GM21529 (cell line): ENCODE measurements around the gene OR6C74.

Experiments used
- ATAC-seq: cut with Tn5 transposase; IDR thresholded peaks from one replicate; pipeline ENCODE4 v1.9.1; 2021; ENCODE audit not compliant: unreplicated experiment

Gene OR6C74

DNA sequence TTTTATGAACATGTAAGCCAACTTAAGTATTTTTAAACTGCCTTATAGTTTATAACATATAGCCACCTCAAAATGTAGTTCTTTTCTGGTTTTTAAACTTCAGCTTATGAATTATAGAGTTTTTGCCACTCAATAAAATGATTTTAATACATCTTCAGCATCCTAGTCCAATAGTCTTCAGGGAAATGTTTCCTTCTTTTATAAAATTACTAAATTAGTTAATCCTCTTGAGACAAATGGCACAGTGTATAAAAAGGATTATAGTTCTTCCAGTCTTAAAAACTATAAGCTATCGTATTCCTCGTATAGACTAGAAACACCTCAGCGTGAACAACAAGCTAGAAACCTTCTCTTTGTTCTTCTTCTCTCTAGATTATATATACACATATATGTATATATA is at the start of gene OR6C74:
Gene OR6C74 (plus strand): TSS at position 301 of the 400 bp plus-strand sequence. CDS start 2,679 bp downstream, outside the sequence.
- ATAC-seq: no peak

DNA sequence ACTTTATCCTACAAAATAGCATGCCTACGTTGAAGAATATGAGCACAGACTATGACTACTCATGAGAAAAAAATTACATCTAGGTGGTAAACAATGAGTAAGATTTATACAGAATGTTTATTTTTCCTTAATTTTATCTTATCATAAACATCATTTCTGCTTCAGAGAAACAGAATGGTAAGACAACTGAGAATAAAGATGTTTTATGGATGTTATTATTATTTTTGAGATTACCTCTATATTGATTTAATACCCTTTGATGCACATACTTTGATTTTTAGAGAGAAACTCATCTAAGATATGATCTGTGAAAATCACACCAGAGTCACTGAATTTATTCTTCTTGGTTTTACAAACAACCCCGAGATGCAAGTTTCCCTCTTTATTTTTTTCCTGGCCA is 23.7 kb upstream of the OR6C74 start, which contains the start of gene OR10A7:
Gene OR10A7 (plus strand): TSS at position 301 of the 400 bp plus-strand sequence. CDS start 0 bp downstream, at position 301.
- no peak for ATAC-seq

DNA sequence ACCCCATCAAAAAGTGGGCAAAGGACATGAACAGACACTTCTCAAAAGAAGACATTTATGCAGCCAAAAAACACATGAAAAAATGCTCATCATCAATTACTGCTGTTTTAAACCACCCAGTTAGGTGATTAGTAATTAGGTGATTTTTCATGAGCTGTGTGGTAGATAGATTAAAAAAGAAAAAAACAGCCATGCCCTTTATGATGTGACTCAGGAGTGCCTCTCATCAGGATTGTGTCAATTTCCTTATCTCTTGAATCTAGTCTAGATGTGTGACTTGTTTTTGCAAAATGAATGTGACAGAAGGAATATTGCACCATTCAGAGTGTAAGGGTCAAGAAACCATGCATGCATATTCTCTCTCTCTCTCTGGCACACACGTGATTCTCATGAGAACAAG is 17.9 kb upstream of the OR6C74 start:
- no peak for ATAC-seq

DNA sequence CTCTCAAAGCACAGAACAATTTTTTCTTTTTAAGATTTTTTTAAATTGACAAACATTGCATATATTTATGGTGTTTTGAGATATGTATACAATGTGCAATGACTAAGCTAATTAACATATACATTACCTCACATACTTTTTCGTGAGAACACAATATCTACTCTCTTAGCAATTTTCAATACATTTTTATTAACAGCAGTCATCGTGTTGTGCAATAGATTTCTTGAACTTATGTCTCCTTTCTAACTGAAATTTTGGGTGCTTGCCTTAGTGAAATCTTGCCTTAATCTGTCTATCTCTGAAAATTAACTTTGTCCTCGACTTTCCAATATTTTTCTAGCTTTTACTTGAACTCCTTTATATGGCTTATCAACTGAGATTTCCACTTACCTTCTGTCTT is 16.8 kb upstream of the OR6C74 start:
- no peak for ATAC-seq

DNA sequence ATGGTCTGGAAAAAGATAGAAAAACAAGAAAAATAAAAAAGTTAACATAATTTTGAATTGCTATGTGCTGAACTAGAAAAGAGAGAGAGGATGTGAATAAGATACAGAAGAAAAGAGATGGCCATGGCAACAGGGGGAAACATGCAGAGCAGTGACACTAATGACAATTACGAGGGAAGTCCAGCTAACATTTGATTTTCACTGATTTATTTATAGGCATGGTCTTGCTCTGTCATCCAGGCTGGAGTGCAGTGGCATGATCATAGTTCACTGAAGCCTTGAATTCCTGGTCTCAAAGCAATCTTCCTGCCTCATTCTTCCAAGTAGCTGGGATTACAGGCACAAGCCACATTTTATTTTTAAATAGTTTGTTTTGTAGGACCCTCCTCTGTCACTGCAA is 1.8 kb downstream of the OR6C74 start:
- ATAC-seq: no peak

DNA sequence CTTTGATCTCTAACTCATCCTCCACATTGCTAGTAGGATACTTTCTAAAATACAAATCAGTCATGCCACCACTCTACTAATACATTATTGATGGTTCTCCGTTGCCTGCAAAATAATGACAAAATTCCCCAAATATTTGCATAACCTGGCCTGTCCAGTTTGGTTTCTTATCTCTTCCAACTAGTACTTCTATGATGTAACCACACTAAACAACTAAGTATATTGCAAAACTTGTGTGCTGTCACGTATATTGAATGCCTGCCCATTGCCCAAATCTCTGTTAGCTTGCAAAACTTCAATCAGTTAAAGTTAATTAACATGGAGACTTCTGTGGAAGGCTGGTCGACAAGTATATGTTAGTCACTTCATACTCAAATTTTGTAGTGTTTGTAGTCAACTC is 6.5 kb downstream of the OR6C74 start:
- ATAC-seq: no peak

DNA sequence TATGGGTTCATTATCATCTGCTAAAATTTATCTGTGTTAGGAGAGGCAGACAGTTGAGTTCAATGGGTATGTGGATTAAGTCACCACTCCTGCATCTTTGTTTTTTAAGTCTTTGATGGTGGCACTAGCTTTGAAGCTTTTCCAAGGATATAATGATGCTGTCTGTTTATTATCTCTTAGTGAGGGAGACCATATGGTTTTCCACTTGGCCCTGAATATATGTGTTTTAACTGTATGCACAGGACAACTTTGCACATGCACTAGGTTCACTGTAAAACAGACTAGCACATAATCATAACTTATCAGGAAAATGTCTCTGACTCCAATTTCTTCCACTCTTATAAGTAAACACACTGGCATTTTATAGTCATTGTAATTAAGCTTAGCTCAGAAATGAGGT is 8.9 kb downstream of the OR6C74 start:
- ATAC-seq: no peak

DNA sequence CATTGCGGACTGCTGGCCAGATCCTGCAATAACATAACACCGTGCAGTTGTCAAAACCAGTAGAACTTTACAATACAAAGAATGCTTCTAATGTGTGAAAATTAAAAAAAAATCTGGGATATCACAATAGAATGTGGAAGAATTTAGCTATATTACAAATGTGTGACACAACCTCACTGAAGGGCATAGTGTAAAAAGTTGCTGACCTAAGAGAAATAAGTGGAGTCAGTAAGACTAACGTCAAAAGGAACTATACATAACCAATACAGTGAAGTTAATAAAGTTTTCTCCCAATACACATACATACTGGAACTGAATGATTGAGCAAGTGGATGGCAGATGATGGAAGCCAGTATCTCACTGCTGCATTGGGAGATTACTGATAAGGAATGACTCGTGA is 12.4 kb downstream of the OR6C74 start:
- ATAC-seq: no peak

DNA sequence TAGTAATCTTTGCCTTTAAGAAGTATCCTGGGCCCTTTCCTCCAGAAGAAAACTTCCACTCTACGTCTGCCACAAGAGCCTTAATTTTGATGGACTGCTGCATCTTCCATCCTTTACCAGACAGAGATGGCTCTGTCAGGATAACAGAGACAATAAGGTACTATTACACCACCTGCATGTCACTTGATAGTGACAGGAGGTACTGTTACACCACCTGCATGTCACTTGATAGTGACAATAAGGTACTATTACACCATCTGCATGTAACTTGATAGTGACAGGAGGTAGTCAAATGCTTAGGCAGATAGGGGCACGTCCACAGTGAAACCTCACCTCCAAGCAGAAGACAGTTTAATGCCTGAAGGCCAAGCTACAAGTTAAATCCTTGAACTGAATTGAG is 13.9 kb downstream of the OR6C74 start:
- no peak for ATAC-seq

DNA sequence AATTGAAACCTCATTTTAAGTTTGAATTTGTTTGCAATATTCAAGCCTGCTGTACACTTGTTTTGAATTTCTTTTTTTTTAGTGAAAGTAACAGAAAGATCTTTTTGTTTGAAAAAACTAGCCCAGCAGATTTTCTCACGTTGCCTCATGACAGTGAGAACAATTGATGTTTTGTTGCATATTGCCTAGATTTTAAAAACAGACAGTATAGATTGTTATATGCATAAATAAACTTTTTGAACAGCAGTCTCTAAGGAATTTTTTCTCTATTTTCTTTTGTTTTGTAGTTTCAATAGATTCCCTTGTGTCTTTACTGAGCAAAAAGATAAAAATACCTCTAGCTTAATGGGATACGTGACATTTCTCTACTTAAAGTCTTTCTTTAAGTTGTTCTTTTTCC is 36.6 kb downstream of the OR6C74 start:
- ATAC-seq: no peak

DNA sequence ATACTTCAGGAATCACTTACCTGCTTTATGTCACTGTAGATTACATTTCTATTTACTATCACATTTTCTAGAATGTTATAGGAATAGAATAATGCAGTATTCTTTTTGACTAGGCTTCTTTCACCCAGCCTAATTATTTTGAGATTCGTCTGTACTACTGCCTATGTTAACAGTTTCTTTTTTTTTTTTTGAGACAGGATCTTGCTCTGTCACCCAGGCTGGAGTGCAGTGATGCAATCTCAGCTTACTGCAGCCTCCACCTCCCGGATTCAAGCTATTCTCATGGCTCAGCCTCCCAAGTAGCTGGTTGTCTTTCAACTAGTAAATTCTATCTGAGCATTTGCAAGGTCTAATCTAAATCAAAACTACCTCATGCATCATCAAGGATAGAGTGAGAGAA is 45.6 kb downstream of the OR6C74 start:
- no peak for ATAC-seq
